ENCODE data around the gene CCNA2.

Gene CCNA2

GRCh38 chr4:121806411-121806810 lies 17.3 kb downstream of the CCNA2 start:
- TF ChIP-seq, protein P1, sequence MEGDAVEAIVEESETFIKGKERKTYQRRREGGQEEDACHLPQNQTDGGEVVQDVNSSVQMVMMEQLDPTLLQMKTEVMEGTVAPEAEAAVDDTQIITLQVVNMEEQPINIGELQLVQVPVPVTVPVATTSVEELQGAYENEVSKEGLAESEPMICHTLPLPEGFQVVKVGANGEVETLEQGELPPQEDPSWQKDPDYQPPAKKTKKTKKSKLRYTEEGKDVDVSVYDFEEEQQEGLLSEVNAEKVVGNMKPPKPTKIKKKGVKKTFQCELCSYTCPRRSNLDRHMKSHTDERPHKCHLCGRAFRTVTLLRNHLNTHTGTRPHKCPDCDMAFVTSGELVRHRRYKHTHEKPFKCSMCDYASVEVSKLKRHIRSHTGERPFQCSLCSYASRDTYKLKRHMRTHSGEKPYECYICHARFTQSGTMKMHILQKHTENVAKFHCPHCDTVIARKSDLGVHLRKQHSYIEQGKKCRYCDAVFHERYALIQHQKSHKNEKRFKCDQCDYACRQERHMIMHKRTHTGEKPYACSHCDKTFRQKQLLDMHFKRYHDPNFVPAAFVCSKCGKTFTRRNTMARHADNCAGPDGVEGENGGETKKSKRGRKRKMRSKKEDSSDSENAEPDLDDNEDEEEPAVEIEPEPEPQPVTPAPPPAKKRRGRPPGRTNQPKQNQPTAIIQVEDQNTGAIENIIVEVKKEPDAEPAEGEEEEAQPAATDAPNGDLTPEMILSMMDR (conservative IDR thresholded peaks at IDR 0.05) = no peak
- TF ChIP-seq ZFX (IDR thresholded peaks at IDR 0.05) = no peak
- H3K27ac ChIP-seq = no peak overlapping the region

DNA sequence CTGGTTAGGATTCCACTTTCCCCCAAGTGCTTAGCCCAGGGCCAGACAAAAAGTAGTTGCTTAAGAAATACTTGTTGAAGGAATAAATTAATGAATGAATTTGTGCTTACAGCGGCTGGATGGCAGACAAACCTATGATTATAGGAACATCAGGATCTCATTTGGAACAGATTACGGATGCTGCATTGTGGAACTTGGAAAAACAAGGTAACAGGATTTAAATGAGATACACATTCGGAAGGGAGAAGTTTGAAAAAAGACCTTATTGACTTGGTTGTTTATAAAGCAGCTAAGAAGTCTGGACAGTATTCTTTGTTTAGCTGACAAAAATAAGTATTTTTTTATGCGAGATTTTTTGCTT lies 22.0 kb downstream of the CCNA2 start:
- TF ChIP-seq, protein P1 (conservative IDR thresholded peaks at IDR 0.05) = no peak
- 0 out of 2 replicates have a peak, but pooled peaks have one; percentile 19 for TF ChIP-seq ZFX (IDR thresholded peaks at IDR 0.05)
- H3K27ac ChIP-seq = peak overlapping the region; percentile 80

GRCh38 chr4:121800961-121801714 lies 22.5 kb downstream of the CCNA2 start, which contains the start of gene EXOSC9:
TSS of gene EXOSC9 (plus strand) at chr4:121801323. CDS start at chr4:121801425, 102 bp downstream.
- TF ChIP-seq, protein P1 (conservative IDR thresholded peaks at IDR 0.05) = no peak
- TF ChIP-seq ZFX (IDR thresholded peaks at IDR 0.05) = peak; percentile 71
- peak within 1 kb of the TSS; percentile 80 for H3K27ac ChIP-seq

DNA sequence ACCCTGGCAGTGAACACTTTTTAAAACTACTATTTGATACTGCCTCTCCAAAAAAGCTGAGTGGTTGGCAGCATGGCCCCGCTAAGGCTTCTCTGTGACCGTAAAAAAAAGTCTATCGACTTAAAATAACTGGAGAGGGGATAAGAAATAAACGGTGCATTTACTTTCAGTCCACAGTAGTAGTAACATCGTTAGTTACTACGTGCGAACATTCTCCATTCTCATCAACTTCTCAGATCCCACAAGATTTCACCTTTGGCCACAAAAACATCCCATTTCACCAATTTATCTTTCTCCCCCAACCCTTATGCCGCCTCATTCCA lies 23.1 kb downstream of the CCNA2 start:
- H3K27ac ChIP-seq = peak overlapping the region; percentile 80; the same call in 1 of the 2 replicates
- TF ChIP-seq, protein P1 (conservative IDR thresholded peaks at IDR 0.05) = no peak
- TF ChIP-seq ZFX (IDR thresholded peaks at IDR 0.05) = no peak

DNA sequence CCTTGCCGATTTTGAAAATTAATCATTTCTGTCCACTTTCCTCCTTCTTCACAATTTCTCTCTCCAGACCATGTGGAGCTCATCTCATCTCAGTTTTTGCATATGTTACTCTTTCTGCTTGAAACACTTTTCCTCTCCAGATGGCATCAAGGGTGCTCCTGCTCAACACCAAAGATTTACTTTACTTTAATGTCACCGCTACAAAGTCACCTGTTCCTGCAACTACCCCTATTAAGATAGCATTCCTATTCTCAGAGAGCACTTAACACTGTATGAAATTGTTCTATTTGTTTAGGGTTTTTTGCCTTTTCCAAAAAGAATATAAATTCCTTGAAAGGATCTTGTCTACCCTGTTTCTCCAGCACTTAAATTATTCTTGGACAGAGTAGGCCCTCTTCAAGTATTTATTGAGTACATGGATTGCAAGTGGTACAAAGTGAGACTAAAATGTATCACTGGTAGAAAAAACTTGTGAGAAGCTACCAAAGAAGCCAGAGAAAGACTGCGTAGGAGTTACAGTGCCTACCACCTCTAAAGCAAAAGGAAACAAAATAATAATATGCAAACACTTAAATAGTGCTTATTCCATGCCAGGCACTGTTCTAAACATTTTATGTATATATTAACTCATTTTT lies 23.7 kb downstream of the CCNA2 start:
- no peak overlapping the region for H3K27ac ChIP-seq
- TF ChIP-seq ZFX (IDR thresholded peaks at IDR 0.05) = no peak
- TF ChIP-seq, protein P1 (conservative IDR thresholded peaks at IDR 0.05) = no peak

GRCh38 chr4:121799208-121799823 lies 24.4 kb downstream of the CCNA2 start:
- H3K27ac ChIP-seq = no peak overlapping the region

DNA sequence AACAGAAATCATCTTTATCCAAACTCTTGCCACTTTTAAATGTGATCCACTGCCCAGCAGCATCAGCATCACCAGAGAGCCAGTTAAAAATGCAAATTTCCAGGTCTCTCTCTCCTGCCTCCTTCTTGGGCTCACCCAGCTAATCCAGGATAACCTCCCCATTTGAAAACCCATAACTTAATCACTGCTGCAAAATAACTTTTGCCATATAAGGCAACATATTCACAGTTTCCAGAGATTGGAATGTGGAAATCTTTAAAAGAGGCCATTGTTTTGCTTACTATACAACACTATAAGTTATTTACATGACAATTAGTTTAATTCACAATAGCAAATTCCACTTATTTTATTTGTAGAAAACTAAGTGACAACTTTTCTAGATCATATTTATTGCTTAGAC lies 27.4 kb downstream of the CCNA2 start:
- H3K27ac ChIP-seq = no peak overlapping the region
- TF ChIP-seq, protein P1 (conservative IDR thresholded peaks at IDR 0.05) = no peak
- TF ChIP-seq ZFX (IDR thresholded peaks at IDR 0.05) = no peak

More at GRCh38 chr4:121799208-121799823, 24.4 kb downstream of the CCNA2 start:
- TF ChIP-seq ZFX (IDR thresholded peaks at IDR 0.05) = no peak

Data from C4-2B (cell line).